Sigmoid colon (tissue), 4 donors: ENCODE measurements around the gene RAD9A.

Experiments
- POLR2A ChIP-seq, 2 donors: fragments of 450-650 bp; IDR thresholded peaks; one replicate each; pipeline ENCODE4 v1.6.1; 2016; ENCODE audit warnings: antibody characterized with exemption in 2 of 2, mild to moderate bottlenecking in 2 of 2, moderate library complexity in 2 of 2
- POLR2AphosphoS5 ChIP-seq, 4 donors: sonication (generic); formaldehyde crosslinking; IDR thresholded peaks; one replicate each; pipeline ENCODE4 v1.6.1; 2017; ENCODE audit warnings: antibody characterized with exemption in 4 of 4
- TF ChIP-seq, protein P1 (sequence below), 4 experiments: fragments of 450-650 bp in 3 of 4; fragments of 200-600 bp in 1 of 4; IDR thresholded peaks; one replicate each; pipeline ENCODE4 v1.5.1; 2016 to 2019; ENCODE audit warnings: antibody characterized with exemption in 4 of 4, mild to moderate bottlenecking in 3 of 4, moderate library complexity in 2 of 4

DNA sequence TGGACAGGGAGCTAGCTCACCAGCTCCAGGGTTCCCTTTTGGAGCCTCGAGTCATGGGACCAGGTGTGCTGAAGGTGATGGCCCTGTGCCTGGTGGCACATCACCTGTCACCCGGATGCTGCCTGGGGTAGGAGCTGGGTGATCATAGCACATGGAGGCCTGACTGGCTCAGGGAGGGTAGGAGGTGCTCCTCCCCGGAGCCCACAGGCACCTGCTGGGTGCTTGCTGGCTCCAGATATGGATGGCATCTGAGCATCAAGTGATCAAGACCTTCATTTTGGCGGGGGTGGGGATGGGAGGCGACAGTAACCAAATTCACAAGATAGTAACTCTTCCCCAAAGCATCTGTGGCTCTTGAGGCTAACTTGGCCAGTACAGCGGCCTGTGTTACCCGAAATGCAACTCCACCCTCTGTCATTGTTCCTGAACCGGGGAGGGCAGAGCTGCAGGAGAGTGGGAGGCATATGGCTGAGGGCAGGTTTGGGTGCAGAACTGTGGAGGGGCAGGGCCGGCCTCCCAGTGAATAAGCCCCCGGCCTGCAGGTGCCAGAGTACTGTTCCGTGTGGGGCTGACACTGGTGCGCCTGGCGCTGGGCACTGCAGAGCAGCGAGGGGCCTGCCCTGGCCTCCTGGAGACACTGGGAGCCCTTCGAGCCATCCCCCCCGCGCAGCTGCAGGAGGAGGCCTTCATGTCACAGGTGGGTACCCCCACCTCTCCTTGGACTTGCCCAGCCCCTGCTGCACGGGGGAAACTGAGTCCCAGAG lies 16.8 kb downstream of the RAD9A start:
- TF ChIP-seq POLR2AphosphoS5 (IDR thresholded peaks at IDR 0.05) (no peak), POLR2A (IDR thresholded peaks at IDR 0.05) (no peak)
- TF ChIP-seq, protein P1, sequence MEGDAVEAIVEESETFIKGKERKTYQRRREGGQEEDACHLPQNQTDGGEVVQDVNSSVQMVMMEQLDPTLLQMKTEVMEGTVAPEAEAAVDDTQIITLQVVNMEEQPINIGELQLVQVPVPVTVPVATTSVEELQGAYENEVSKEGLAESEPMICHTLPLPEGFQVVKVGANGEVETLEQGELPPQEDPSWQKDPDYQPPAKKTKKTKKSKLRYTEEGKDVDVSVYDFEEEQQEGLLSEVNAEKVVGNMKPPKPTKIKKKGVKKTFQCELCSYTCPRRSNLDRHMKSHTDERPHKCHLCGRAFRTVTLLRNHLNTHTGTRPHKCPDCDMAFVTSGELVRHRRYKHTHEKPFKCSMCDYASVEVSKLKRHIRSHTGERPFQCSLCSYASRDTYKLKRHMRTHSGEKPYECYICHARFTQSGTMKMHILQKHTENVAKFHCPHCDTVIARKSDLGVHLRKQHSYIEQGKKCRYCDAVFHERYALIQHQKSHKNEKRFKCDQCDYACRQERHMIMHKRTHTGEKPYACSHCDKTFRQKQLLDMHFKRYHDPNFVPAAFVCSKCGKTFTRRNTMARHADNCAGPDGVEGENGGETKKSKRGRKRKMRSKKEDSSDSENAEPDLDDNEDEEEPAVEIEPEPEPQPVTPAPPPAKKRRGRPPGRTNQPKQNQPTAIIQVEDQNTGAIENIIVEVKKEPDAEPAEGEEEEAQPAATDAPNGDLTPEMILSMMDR (IDR thresholded peaks at IDR 0.05), result no peak
